ENCODE measurements around the gene RDH5.

DNA sequence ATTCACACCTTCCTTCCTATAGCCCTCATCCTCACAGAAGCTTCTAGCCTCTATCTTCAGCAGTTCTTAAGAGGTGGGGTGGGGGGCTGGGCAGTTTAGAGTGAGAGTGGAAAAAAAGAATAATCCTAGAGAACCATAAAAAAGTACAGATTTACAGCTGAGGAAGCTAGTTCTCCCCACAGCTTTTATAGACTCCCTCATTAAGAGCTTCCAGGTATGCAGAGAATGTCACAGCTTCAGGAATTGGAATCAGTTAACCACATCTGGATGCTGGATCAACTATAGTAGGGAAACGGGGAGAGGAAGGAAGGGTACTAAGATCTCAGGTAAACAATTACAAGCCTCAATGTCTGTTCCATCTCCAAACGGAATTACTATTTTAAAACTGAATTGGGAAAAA lies 35.1 kb downstream of the RDH5 start:
- TF ChIP-seq, protein P1, sequence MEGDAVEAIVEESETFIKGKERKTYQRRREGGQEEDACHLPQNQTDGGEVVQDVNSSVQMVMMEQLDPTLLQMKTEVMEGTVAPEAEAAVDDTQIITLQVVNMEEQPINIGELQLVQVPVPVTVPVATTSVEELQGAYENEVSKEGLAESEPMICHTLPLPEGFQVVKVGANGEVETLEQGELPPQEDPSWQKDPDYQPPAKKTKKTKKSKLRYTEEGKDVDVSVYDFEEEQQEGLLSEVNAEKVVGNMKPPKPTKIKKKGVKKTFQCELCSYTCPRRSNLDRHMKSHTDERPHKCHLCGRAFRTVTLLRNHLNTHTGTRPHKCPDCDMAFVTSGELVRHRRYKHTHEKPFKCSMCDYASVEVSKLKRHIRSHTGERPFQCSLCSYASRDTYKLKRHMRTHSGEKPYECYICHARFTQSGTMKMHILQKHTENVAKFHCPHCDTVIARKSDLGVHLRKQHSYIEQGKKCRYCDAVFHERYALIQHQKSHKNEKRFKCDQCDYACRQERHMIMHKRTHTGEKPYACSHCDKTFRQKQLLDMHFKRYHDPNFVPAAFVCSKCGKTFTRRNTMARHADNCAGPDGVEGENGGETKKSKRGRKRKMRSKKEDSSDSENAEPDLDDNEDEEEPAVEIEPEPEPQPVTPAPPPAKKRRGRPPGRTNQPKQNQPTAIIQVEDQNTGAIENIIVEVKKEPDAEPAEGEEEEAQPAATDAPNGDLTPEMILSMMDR (IDR thresholded peaks at IDR 0.05), result no peak
- TF ChIP-seq POLR2A (IDR thresholded peaks at IDR 0.05), result no peak
